ENCODE results near the gene SOX8. TPM values are rescaled to one million over a fixed set of nuclear protein-coding genes. Genes with fewer than 3 reads are reported as not detected.

SOX8 gene
- total and polyA plus RNA-seq, 2 experiments from 2014 or later = 5.7 to 26.2 TPM

- H3K27me3 ChIP-seq (ENCODE audit: insufficient read depth) = no peaks in the 10 kb centered on the region
- 0 out of 2 replicates have a peak, but pooled peaks cover 3% of the 10 kb centered on the region for H3K9me2 ChIP-seq (ENCODE audit: insufficient read depth)
- TF ChIP-seq CTCF (conservative IDR thresholded peaks at IDR 0.05; ENCODE audit: low read depth in 2 of 2) (no peak), EZH2 (IDR thresholded peaks at IDR 0.05; ENCODE audit: low read depth, unreplicated experiment) (no peak), CREB1 (CRISPR knock-in tag; IDR thresholded peaks at IDR 0.05; ENCODE audit: low read depth) (no peak), EZH2phosphoT487 (IDR thresholded peaks at IDR 0.05; ENCODE audit: unreplicated experiment) (no peak), ZNF462 (CRISPR knock-in tag; IDR thresholded peaks at IDR 0.05) (no peak), REST (IDR thresholded peaks at IDR 0.05; ENCODE audit: unreplicated experiment) (no peak), ZNF114 (CRISPR knock-in tag; IDR thresholded peaks at IDR 0.05) (no peak), STAT1 (IDR thresholded peaks at IDR 0.05; ENCODE audit: unreplicated experiment) (no peak), NANOG (IDR thresholded peaks at IDR 0.05; ENCODE audit: borderline replicate concordance) (no peak), ZNF331 (CRISPR knock-in tag; IDR thresholded peaks at IDR 0.05; ENCODE audit: low read depth) (no peak), ETS1 (IDR thresholded peaks at IDR 0.05) (no peak), POLR2AphosphoS5 (IDR thresholded peaks at IDR 0.05; ENCODE audit: low read depth) (no peak), JUNB (IDR thresholded peaks at IDR 0.05; ENCODE audit: unreplicated experiment) (no peak)
- no peak overlapping the region for H3K27ac ChIP-seq (ENCODE audit: low read depth)
- H3K36me3 ChIP-seq (ENCODE audit: insufficient read depth) = peaks cover 11% of the 10 kb centered on the region
- ATAC-seq (no peak), DNase-seq (ENCODE audit: low spot score) (no peak)
- no peak overlapping the region for H2AFZ ChIP-seq
- H3K79me2 ChIP-seq (replicated peaks; ENCODE audit: insufficient read depth) = no peaks in the 10 kb centered on the region
- H3K36me3 Mint-ChIP-seq (ENCODE audit: low read depth) = peaks cover 22% of the 10 kb centered on the region; the same call in 2 of the 3 replicates
- no peaks in the 10 kb centered on the region for H3K4me1 Mint-ChIP-seq
- peaks cover 7% of the 10 kb centered on the region for H3K27me3 Mint-ChIP-seq (ENCODE audit: insufficient read depth, low read depth, poor library complexity)
- no peaks in the 10 kb centered on the region for H3K4me1 ChIP-seq (ENCODE audit: insufficient read depth)
- peaks cover 30% of the 10 kb centered on the region for H3K9me3 Mint-ChIP-seq
- H4K20me1 ChIP-seq (replicated peaks; ENCODE audit: insufficient read depth) = no peaks in the 10 kb centered on the region
- H3K4me3 Mint-ChIP-seq = no peak overlapping the region
- no peak overlapping the region for H3K4me2 ChIP-seq
- no peaks in the 10 kb centered on the region for H3F3A ChIP-seq (replicated peaks; ENCODE audit: low read depth)
- H3K4me3 ChIP-seq = no peak overlapping the region
- no peak overlapping the region for H3K27ac Mint-ChIP-seq
Measured at GRCh38 chr16:943971-944370, 37.6 kb upstream of the SOX8 start.
